ENCODE data around the gene WWC2. TPM values are rescaled to one million over a fixed set of nuclear protein-coding genes. Genes with fewer than 3 reads are reported as not detected.

The WWC2 gene
- total RNA-seq, 1 donor from 2014 or later, result 109 TPM

DNA sequence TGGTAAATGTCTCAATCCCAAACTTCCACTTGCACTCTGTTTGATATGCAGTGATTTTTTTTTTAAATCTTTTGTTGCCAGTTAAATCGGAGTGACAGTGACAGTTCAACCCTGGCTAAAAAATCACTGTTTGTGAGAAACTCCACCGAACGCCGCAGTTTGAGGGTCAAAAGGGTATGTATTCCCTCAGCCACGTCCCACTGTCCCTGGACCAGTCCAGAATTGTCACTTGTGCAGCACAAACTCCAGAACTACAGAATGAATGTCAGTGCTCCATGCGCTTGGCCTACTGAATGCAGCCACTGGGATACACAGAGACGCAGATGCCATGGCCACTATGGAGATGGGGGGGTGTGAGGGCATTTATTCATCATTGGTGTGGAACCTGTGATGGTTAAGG lies 186.8 kb downstream of the WWC2 start:
- Histone ChIP-seq H3K9me3 (no peaks in the 10 kb centered on the region), H3K27me3 (ENCODE audit: low read depth) (no peaks in the 10 kb centered on the region), H3K36me3 (peaks cover 82% of the 10 kb centered on the region), H3K27ac (no peak overlapping the region), H3K4me3 (no peak overlapping the region), H3K4me1 (peaks cover 4% of the 10 kb centered on the region)
- ATAC-seq (no peak), DNase-seq (no peak)
- TF ChIP-seq CTCF (IDR thresholded peaks at IDR 0.05), result no peak
- intact Hi-C loops (cut with DNase I), result no loop called here

DNA sequence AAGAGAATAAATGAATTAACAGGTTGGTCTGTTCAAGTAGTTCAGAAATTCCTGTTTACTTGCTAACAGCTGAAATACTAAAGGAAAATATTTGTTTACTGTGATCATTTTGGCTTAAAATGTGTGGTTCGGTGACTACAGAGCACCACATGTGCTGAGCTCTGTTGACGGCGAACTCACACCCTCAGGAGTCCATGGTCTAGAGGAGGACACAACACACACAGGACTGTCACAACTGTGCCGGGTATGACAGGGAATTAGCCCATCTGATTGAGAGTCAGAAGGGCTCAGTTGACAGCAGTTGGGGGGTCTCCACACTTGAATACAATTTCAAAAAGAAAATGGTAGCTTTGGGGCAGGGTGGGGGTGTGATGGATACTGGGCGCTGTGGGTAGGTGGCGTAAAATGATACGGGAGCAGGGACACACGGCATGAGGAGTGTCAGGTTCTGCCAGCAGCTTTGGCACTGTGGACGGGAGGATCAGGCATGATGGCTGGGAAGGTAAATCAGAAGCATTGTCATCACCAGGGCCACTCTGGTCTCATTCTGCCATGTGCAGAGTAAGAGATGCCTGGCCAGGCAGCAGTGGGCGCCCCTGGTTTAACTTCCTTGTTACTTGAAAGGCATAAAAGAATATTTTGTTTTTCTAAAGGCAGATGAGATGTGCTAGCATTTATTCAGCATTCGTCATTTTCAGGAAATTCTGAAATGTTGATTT lies 187.7 kb downstream of the WWC2 start:
- no peaks in the 10 kb centered on the region for H3K27me3 ChIP-seq (ENCODE audit: low read depth)
- peaks cover 4% of the 10 kb centered on the region for H3K4me1 ChIP-seq
- H3K4me3 ChIP-seq, result no peak overlapping the region
- H3K27ac ChIP-seq, result no peak overlapping the region
- peak in 1 of 2 donors; percentile 23 for ATAC-seq
- H3K36me3 ChIP-seq, result peaks cover 73% of the 10 kb centered on the region
- no peaks in the 10 kb centered on the region for H3K9me3 ChIP-seq
- no peak for TF ChIP-seq CTCF (IDR thresholded peaks at IDR 0.05)
- intact Hi-C loops (cut with DNase I), result no loop called here
- DNase-seq, result no peak

GRCh38 chr4:183287309-183287659 lies 188.2 kb downstream of the WWC2 start:
- no peak overlapping the region for H3K4me3 ChIP-seq
- no peak overlapping the region for H3K27ac ChIP-seq
- no peaks in the 10 kb centered on the region for H3K27me3 ChIP-seq (ENCODE audit: low read depth)
- TF ChIP-seq CTCF (IDR thresholded peaks at IDR 0.05), result no peak
- no peak for DNase-seq
- ATAC-seq, result peak in 1 of 2 donors; percentile 48
- peaks cover 68% of the 10 kb centered on the region for H3K36me3 ChIP-seq
- intact Hi-C loops (cut with DNase I), result no loop called here
- H3K9me3 ChIP-seq, result no peaks in the 10 kb centered on the region
- peaks cover under 1% of the 10 kb centered on the region for H3K4me1 ChIP-seq

DNA sequence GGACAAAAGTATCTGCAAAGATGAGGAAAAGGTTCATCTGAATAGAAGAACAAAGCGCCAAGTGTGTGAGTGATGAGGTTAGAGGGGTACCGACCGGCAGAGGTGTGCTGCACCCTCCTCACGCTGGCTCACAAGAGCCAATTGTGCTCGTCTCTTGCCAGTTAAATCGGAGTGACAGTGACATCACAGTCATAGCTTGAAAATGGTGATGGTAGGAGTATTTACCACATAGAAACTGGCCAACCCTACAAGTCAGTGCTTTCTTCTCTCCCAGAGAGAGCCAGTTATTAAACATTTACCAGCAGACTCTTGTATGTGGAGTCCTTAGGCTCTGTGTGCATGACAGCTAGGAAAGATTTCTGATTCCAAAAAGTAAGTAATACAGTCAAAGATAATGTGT lies 188.6 kb downstream of the WWC2 start:
- intact Hi-C loops (cut with DNase I), result no loop called here
- ATAC-seq, result no peak
- H3K36me3 ChIP-seq, result peaks cover 64% of the 10 kb centered on the region

GRCh38 chr4:183288955-183289354 lies 189.9 kb downstream of the WWC2 start:
- H3K9me3 ChIP-seq, result no peaks in the 10 kb centered on the region
- DNase-seq (no peak), ATAC-seq (no peak)
- H3K36me3 ChIP-seq, result peaks cover 52% of the 10 kb centered on the region
- intact Hi-C loops (cut with DNase I), result no loop called here
- H3K4me1 ChIP-seq, result no peaks in the 10 kb centered on the region
- no peak for TF ChIP-seq CTCF (IDR thresholded peaks at IDR 0.05)
- H3K27me3 ChIP-seq (ENCODE audit: low read depth), result no peaks in the 10 kb centered on the region
- H3K4me3 ChIP-seq, result no peak overlapping the region
- no peak overlapping the region for H3K27ac ChIP-seq

More for the DNA sequence above, 188.6 kb downstream of the WWC2 start:
- no peak overlapping the region for H3K4me3 ChIP-seq
- no peaks in the 10 kb centered on the region for H3K4me1 ChIP-seq
- H3K9me3 ChIP-seq, result no peaks in the 10 kb centered on the region
- no peak overlapping the region for H3K27ac ChIP-seq
- DNase-seq, result no peak
- H3K27me3 ChIP-seq (ENCODE audit: low read depth), result no peaks in the 10 kb centered on the region
- TF ChIP-seq CTCF (IDR thresholded peaks at IDR 0.05), result no peak

All from lower lobe of right lung (tissue), 2 donors.